GM21737 (cell line): ENCODE results near the gene FRY.
"Not testable (repeated sequence)": the region's sequence is repeated elsewhere in the genome, so short reads cannot be mapped to it uniquely, and the experiment has no call there.

Experiments used
- ATAC-seq: cut with Tn5 transposase; IDR thresholded peaks from one replicate; pipeline ENCODE4 v1.9.1; 2021; ENCODE audit warnings: mild to moderate bottlenecking, moderate library complexity; ENCODE audit not compliant: unreplicated experiment

Gene FRY

GRCh38 chr13:32031025-32031814, at the start of gene FRY:
FRY (plus strand) TSS chr13:32031774; CDS start chr13:32031796, 22 bp downstream.
- ATAC-seq: peak; percentile 63

GRCh38 chr13:31982124-31982523, 49.5 kb upstream of the FRY start:
- no peak for ATAC-seq

GRCh38 chr13:31982540-31982939, 49.0 kb upstream of the FRY start:
- no peak for ATAC-seq

GRCh38 chr13:31983696-31984095, 47.9 kb upstream of the FRY start:
- ATAC-seq: not testable (repeated sequence)

DNA sequence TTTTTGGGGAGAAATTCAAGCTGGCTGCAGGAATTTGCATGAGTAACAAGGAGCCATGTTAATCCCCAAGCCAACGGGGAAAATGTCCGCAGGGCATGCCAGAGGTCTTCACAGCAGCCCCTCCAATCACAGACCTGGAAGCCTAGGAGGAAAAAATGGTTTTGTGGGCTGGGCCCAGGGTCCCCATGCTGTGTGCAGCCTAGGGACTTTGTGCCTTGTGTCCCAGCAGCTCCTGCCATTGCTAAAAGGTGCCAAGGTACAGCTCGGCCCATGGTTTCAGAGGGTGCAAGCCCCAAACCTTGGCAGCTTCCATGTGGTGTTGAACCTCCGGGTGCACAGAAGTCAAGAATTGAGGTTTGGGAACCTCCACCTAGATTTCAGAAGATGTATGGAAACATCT, 47.2 kb upstream of the FRY start:
- not testable (repeated sequence) for ATAC-seq

DNA sequence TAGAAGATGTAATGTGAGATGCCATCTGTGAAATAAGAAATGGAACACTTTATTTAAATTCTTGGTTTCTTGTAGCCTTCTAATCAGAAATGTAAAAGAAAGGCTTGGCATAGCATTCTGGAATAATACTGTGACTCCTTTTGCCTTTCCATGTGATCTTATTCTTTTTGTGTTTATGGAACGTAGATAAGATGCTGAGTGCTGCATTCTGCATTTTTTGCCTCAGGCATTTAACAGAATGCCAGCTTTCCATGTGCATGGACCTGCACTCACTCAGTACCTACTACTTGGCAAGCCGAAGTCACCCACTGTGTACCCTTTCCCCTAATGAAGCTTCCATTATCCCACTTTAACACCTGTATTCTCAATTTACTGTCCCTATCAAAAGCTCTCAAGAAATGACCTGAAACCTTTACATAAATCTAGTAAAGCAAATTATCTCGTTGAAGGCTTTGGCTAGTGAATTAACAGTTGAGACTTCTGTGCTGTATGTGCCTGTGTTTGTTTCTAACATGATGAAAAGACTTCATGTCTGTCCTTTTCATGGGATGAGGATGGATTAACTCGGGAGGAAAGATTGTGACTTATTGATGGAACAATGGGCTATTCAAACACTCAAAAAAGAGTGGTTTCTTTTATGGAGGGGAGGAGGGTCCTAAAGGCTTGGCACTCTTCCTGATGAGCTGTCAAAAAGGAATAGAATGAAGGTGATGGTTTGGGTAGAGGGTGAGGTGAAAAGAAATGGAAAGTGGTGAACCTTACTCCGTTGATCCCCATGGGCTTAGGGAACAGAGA, 44.7 kb upstream of the FRY start:
- no peak for ATAC-seq

DNA sequence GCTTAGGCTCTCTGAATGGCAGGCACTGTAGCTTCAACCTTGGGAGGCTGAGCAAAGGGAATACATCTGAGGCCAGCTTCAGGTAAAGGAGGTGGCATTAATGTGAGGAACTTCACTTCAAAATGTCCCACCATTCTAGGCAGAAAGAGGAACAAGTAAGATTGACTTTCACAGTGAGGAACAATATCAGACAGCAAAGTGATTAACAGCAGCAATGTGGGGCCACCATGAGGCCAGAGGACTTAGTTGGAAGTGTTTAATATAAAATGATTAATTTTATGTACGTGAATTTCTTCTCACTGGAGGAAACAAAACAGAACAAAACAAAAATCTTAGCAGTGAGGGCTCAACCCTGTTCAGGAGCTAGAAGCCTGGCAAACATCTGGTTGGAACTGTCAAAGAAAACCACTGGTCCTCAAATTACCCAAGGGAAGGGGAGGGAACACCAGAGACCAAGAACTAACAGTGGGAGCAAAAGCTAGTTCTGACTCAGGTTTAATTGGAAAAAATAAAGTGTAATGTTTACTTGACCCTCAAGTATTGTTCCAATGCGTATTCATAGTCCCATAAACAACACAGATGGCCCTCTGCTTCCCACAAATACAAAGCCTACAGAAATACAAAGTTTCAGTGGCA, 43.9 kb upstream of the FRY start:
- no peak for ATAC-seq

DNA sequence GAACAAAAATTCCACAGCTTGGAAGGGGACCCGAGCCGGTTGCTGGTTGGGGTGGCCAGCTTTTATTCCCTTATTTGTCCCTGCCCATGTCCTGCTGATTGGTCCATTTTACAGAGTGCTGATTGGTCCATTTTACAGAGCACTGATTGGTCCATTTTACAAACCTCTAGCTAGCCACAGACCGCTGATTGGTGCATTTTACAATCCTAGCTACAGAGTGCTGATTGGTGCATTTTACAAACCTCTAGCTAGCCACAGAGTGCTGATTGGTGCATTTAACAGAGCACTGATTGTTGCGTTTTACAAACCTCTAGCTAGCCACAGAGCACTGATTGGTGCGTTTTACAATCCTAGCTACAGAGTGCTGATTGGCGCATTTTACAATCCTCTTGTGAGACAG, 37.2 kb upstream of the FRY start:
- ATAC-seq: not testable (repeated sequence)

GRCh38 chr13:31996601-31997000, 35.0 kb upstream of the FRY start:
- ATAC-seq: no peak

DNA sequence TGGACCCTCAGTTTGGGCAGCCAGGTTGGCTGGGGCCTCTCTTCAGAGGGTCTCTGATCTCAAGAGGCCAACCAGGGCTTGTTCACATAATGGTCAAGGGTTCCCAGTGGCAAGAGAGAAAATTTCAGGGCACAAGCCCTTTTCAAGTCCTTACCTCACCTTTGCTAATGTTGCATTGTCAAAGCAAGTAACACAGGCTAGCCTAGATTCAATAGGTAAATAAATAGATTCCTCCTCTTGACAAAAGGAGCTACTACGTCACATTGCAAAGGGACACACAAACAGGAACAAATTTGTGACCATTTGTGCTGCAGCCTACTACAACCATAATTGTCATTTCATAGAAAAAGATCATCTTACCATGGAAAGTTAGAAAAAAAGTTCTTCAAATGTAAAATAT, 33.9 kb upstream of the FRY start:
- ATAC-seq: no peak

GRCh38 chr13:31998131-31998530, 33.4 kb upstream of the FRY start:
- ATAC-seq: no peak

- ATAC-seq: not testable (repeated sequence)
These were observed 30.8 kb upstream of the FRY start for GRCh38 chr13:32000754-32001153.

GRCh38 chr13:32001154-32001768, 30.3 kb upstream of the FRY start:
- peak; percentile 78 for ATAC-seq

- ATAC-seq: no peak
These were observed 29.8 kb upstream of the FRY start for GRCh38 chr13:32001769-32002168.

GRCh38 chr13:32002873-32003272, 28.7 kb upstream of the FRY start:
- ATAC-seq: no peak

- no peak for ATAC-seq
These were observed 24.1 kb upstream of the FRY start for GRCh38 chr13:32007494-32007893.

GRCh38 chr13:32008518-32009175, 22.9 kb upstream of the FRY start:
- ATAC-seq: no peak

- no peak for ATAC-seq
These were observed 22.2 kb upstream of the FRY start for GRCh38 chr13:32009362-32009761.

GRCh38 chr13:32010136-32010535, 21.4 kb upstream of the FRY start:
- no peak for ATAC-seq

DNA sequence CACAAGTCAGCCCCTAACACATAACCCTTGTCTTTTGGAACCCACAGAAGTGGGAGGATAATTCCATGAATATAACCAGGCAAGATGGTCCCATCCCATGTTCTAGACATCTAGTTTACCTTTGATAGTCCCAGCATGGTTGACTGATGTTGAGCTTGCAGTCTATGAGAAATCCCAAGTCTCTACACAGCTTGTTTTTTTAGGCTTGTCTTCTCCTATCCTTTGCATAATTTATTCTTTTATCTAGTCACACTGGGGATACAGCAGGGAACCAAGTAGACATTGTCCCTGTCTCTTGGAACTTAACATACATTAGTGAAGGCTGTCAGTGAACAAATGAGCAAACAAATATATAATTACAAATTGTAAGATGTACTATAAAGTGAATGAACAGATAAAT, 19.6 kb upstream of the FRY start:
- no peak for ATAC-seq

GRCh38 chr13:32013181-32013580, 18.4 kb upstream of the FRY start:
- ATAC-seq: no peak
